ENCODE data around the gene URGCP.
"Not testable (repeated sequence)": the region's sequence is repeated elsewhere in the genome, so short reads cannot be mapped to it uniquely, and the experiment has no call there.

Gene URGCP

DNA sequence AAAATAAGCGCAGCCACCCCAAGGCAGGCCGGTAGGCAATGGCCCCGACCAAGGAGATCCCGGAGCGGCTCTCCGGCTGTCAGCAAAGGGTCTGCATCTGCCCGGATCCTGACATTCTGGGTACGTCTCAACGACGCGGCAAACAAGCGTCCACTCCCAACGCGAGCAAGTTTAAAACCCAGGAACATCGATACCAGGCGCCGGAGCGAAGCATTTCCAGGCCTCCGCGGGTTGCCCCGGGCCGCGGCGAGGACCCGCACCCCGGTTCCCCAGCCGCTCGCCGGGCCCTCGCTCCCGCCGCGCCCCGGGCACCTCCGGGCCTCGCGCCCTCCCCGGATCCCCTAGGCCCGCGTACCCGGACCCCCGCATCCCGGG, 453 bp downstream of the URGCP start:
- peak; percentile 33 to 39 for DNase-seq

DNA sequence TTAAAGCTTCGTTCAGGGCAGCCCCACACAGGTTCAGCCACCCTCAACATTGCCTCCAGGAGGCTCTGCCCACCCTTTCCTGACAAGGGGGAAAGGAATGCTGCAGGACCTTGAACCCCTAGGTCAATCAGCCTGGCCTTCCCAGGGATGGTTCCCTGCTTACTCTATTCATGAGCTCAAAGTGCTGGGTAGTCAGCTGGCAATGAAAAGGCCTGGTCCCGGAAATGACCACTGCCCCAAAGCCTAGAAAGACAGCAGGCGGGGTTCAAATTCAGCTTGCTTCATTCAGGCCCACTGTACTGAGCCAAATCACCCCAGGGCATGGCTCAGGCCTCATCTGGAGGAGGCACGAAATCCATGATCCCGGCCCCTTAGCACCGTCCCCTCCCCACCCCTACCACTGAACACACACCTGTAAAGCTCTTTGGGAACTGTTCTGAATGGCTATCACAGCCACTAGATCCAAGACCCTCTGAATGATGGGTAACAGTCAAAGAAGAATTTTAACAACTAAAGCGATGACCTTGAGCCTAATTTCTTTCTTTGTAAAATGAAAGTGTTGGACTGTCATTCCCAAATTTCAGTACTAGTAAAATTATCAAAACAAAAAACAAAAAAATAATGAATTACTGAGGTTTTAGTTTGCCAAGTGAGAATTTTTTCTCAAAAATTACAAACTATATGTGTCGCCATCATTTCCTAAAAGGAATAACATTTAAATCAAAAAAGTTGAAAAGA, 1.0 kb downstream of the URGCP start:
- no peak for DNase-seq

DNA sequence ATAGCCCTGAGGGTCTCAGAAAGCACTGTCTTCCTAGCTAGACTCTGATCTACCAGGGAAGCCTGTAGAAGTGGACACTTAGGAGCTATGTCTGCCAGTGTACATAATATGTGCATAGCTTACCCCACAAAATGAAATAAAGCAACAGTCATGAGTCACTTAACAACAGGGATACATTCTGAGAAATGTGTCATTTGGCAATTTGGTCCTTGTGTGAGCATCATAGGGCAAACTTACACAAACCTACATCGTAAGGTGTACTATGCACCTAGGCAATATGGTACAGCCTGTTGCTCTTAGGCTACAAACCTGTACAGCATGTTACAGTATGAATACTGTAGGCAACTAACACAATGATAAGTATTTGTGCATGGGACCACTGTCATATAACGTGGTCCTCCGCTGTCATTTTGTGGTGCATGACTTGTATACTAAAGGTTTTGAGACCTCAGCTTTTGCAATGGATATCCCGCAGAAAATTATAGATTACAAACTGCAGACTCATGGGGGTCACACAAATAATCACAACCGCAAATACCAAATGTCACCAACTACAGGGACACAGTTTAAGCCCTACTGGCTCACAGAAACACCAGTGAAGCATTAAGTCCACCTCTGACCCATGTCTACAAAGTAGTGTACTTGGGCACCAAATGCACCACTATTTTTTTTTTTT, 1.7 kb downstream of the URGCP start:
- DNase-seq, result no peak

GRCh38 chr7:43902542-43903054, 3.8 kb downstream of the URGCP start:
- no peak for DNase-seq

GRCh38 chr7:43898571-43898970, 7.8 kb downstream of the URGCP start:
- not testable (repeated sequence) for DNase-seq

DNA sequence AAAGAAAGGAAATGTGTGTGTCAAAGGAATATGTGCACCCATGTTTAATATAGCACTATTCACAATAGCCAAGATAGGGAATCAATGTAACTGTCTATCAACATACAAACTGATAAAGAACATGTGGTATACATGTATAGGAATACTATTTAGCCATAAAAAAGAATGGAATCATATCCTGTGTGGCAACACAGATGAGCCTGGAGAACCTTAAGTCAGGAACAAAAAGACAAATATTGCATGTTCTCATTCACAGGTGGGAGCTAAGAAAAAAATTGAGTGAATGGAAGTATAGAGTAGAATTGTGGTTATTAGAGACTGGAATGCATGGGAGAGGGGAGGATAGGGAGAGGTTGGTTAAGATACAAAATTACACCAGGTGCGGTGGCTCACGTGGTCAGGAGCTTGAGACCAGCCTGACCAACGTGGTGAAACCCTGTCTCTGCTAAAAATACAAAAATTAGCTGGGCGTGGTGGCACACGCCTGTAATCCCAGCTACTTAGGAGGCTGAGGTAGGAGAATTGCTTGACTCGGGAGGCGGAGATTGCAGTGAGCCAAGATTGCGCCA, 10.5 kb downstream of the URGCP start:
- DNase-seq, result no peak

- no peak for DNase-seq
These were observed 15.1 kb downstream of the URGCP start for GRCh38 chr7:43891069-43891955.

DNA sequence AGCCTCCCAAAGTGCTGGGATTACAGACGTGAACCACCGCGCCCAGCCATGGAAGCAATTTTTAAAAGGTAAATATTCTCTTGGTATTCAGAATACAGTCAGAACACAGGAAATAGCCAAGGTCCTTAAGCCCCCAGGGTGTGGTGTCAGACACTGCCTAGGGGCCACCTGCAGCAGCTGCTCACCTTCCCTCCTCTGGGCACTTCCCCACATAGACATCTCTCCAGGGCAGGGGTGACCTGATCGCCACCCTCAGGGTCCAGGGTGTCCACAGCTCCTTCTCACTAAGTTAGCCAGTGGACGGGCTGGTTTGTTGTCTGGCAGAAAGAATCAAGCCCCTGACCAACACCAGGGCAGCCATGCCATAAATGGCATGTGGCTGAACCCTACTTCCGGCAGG, 15.9 kb downstream of the URGCP start:
- no peak for DNase-seq

GRCh38 chr7:43888993-43889945, 17.1 kb downstream of the URGCP start:
- no peak for DNase-seq

DNA sequence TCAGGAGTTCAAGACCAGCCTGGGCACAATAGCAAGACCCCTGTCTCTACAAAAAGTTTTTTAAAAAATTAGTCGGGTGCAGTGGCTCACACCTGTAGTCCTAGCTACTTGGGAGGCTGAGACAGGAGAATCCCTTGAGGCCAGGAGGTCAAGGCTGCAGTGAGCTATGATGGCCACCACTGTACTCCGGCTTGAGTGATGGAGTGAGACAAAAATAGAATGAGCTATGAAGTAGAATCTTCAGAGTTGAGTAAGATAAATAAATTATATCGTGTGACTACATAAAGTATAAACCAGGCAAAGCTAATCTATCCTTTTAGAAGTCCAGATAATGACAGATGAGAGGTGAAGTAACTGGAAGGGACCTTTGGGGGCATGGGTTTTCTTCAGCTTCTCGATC, 21.8 kb downstream of the URGCP start:
- DNase-seq, result no peak

DNA sequence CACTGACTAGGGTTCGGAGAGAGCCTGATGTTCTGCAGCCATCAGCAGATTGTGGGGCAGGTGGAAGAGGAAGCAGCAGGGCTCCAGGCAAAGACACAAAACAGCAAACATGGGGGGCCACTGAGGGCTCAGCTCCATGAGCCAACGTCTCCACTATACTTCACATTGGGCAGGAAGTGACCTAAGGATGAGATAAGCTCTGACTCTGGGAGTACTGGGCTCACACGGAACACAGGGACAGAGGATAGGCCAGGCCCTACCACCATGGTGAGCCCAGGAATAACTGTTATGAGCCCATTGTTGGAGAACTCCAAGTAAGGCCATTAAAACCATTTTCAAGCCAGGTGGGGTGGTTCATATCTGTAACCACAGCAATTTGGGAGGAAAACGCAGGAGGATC, 22.2 kb downstream of the URGCP start:
- DNase-seq, result no peak

GRCh38 chr7:43880596-43880995, 25.8 kb downstream of the URGCP start:
- no peak for DNase-seq

DNA sequence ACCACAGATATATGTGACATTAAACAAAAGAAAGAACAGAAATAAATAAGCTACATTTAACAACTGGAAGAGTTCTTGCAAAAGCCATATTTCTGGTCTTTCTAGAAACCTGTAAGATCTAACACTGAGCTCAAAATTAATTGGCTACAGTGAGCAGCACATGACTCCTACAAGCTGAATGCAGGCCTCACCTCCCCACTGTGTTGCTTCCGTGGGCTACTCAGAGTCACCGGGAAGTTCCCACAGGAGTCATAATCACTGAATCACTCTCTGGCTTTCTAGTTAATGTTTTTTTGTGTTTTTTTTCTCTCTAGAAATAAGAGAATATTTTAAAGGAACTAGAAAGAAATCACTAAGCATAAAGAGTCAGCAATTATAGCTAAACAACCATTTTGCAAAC, 26.9 kb downstream of the URGCP start:
- DNase-seq, result no peak

GRCh38 chr7:43878867-43879266, 27.5 kb downstream of the URGCP start:
- DNase-seq, result no peak

DNA sequence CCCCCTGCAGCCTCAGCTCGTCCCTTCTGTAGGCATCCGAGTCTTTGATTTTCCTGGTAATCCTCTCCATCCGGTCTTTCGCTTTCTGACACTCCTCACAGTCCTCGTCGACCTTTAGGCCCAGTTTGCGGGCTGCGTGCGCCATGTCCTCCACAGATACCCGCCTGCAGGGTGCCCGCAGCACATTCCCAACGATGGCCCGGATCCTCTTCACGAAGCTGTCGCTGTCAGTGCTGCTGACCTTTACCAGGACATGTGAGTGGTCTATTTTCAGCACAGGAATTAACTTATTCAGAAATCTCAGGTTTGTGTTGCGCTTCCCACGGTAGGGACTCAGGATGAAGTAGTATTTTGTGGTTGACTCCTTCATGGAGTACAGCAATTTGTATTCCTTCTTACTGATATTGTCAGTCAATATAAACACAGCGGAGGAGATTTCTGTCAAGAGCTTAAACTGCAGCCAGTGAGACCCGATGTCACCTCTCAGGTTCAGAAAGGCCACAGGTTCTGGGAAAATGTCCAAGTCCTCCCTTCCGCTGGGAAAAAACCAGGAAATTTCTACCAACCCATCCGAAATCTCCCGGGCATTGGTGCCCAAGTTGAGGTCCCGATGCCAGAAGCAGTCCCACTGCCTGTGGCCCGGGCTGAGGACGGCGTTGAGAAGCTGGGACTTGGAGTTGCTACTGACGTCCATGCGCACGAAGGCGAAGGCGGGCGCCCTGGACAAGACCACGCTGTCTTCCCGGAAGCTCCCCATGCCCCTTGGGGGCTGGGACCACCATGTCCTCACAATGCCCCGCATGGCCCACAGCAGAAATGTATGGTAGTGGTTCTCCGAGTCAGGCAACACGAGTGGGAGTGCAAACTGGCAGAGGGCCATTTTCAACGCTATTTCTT, 28.2 kb downstream of the URGCP start:
- no peak for DNase-seq

DNA sequence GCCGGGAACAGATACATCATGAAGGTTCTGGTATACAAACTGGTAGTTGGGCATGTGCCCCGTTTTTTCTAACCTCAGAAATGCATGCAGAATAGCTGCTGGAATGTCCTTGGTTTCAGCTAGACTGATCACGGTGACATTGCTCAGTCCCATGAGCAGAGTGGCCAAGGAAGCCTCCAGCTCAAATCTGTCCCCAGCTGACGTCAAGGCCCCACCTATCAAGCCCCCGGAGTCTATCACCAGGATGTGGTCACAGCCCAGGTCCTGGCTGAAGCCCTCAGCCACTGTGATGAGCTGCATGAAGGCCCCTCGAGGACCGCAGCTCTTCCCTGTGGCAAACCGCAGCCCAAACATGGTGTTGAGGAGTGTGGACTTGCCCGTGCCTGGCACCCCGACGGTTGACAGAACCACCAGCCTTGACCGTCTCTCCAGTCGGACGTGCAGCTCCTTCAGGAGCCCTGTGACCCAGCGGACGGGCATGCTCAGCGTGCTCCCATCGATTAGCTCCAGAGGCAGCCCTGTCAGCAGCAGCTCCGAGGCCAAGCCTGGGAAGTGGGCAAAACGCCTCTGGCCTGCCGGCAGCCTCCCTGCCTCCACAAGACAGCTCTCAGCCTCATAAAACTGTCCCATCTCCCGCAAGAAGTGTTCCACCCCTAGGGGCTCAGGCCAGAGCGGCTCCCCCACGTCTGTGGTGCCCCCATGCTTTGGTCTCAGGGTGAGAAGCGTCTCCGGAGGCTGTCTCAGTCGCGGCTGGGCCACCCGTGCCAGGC, 29.2 kb downstream of the URGCP start:
- no peak for DNase-seq

GRCh38 chr7:43876241-43876640, 30.2 kb downstream of the URGCP start:
- no peak for DNase-seq

GRCh38 chr7:43873300-43873699, 33.1 kb downstream of the URGCP start:
- DNase-seq, result no peak

- peak in 1 of 2 experiments; percentile 16 for DNase-seq
These were observed 33.8 kb downstream of the URGCP start for GRCh38 chr7:43872406-43873110.
